ENCODE measurements around the gene IFT57. TPM values are rescaled to one million over a fixed set of nuclear protein-coding genes. Genes with fewer than 3 reads are reported as not detected.

IFT57 gene
- total RNA-seq, 1 donor from 2014 or later = 31.4 TPM

DNA sequence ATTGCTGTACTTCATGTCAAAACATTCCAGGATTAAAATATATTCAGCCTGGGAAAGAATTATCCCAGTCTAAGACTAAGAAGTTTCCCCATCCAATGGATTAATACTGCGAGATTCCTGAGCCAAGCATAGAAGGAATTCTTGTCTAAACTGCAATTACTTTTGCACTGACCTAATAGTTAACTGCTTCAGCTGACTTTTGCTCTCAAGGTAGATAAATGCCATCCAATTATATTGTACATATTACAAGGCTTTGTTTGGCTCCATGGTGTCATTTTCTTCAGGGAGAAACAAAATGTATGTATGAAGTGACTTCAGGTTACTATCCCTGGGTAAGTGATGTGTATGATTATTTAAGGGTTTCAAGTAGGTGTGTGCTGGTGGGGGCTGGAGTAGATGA is 6.1 kb upstream of the IFT57 start:
- peaks cover 3% of the 10 kb centered on the region for H3K27me3 Mint-ChIP-seq (ENCODE audit: unreplicated experiment)
- no peaks in the 10 kb centered on the region for H3K36me3 Mint-ChIP-seq (ENCODE audit: low read depth, unreplicated experiment)
- H3K9me3 Mint-ChIP-seq (ENCODE audit: unreplicated experiment) = no peaks in the 10 kb centered on the region
- peaks cover 15% of the 10 kb centered on the region for H3K4me1 Mint-ChIP-seq (ENCODE audit: unreplicated experiment)
- no peak for TF ChIP-seq CTCF (IDR thresholded peaks at IDR 0.05; ENCODE audit: unreplicated experiment)
- no peak for DNase-seq (ENCODE audit: low spot score)
- H3K4me3 Mint-ChIP-seq (ENCODE audit: unreplicated experiment) = no peak overlapping the region
- H3K27ac Mint-ChIP-seq (ENCODE audit: unreplicated experiment) = no peak overlapping the region

DNA sequence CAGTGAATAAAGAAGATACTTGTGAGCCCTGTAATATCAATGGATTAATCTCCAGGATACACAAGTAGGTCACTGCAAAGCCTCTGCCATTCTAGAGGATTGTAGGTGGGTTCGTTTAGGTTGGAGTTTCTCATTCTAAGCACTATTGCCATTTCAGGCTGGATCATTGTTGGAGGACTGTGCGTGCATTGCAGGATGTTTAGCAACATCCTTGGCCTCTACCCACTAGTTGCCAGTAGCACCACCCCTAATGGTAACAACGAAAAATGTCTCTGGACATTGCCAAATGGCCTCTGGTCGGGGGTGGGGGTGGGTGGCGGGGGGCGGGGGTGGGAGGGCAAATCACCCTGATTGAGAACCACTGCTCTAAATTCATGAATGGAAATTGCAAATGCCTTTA is 4.9 kb upstream of the IFT57 start:
- TF ChIP-seq CTCF (IDR thresholded peaks at IDR 0.05; ENCODE audit: unreplicated experiment) = no peak
- no peaks in the 10 kb centered on the region for H3K9me3 Mint-ChIP-seq (ENCODE audit: unreplicated experiment)
- peaks cover 5% of the 10 kb centered on the region for H3K27me3 Mint-ChIP-seq (ENCODE audit: unreplicated experiment)
- no peak overlapping the region for H3K4me3 Mint-ChIP-seq (ENCODE audit: unreplicated experiment)
- peaks cover 23% of the 10 kb centered on the region for H3K4me1 Mint-ChIP-seq (ENCODE audit: unreplicated experiment)
- no peaks in the 10 kb centered on the region for H3K36me3 Mint-ChIP-seq (ENCODE audit: low read depth, unreplicated experiment)
- no peak for DNase-seq (ENCODE audit: low spot score)
- no peak overlapping the region for H3K27ac Mint-ChIP-seq (ENCODE audit: unreplicated experiment)

- no peak for DNase-seq (ENCODE audit: low spot score)
- Mint-ChIP-seq H3K27me3 (ENCODE audit: unreplicated experiment) (peaks cover 5% of the 10 kb centered on the region), H3K9me3 (ENCODE audit: unreplicated experiment) (no peaks in the 10 kb centered on the region), H3K36me3 (ENCODE audit: low read depth, unreplicated experiment) (no peaks in the 10 kb centered on the region), H3K27ac (ENCODE audit: unreplicated experiment) (no peak overlapping the region), H3K4me1 (ENCODE audit: unreplicated experiment) (peaks cover 29% of the 10 kb centered on the region), H3K4me3 (ENCODE audit: unreplicated experiment) (no peak overlapping the region)
- no peak for TF ChIP-seq CTCF (IDR thresholded peaks at IDR 0.05; ENCODE audit: unreplicated experiment)
Measured at GRCh38 chr3:108225221-108225620, 3.0 kb upstream of the IFT57 start.

DNA sequence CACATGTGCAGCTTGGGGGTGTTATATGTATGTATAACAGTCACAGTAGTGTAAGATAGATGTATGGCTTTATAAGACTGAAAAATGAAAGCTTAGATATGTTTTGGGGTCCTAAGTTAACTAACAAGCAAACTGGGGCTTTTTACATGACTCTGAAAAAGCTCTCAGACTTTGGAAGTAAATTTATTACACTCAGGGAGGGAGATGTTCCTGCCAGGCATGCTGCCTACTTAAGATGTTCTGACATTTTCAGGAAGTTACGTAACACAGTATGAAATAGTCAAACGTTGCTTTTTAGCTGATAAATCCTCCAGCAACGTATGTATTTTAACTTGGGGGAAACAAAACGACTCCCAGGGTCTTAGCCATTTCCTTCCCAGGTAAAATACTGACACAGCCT is 1.7 kb upstream of the IFT57 start:
- Mint-ChIP-seq H3K4me3 (ENCODE audit: unreplicated experiment) (no peak overlapping the region), H3K27me3 (ENCODE audit: unreplicated experiment) (peaks cover 8% of the 10 kb centered on the region), H3K36me3 (ENCODE audit: low read depth, unreplicated experiment) (no peaks in the 10 kb centered on the region), H3K27ac (ENCODE audit: unreplicated experiment) (peak overlapping the region; percentile 74), H3K9me3 (ENCODE audit: unreplicated experiment) (peaks cover 4% of the 10 kb centered on the region), H3K4me1 (ENCODE audit: unreplicated experiment) (peaks cover 30% of the 10 kb centered on the region)
- no peak for DNase-seq (ENCODE audit: low spot score)
- no peak for TF ChIP-seq CTCF (IDR thresholded peaks at IDR 0.05; ENCODE audit: unreplicated experiment)

- Mint-ChIP-seq H3K9me3 (ENCODE audit: unreplicated experiment) (peaks cover 4% of the 10 kb centered on the region), H3K27me3 (ENCODE audit: unreplicated experiment) (peaks cover 6% of the 10 kb centered on the region), H3K27ac (ENCODE audit: unreplicated experiment) (peak overlapping the region; percentile 99), H3K36me3 (ENCODE audit: low read depth, unreplicated experiment) (no peaks in the 10 kb centered on the region), H3K4me3 (ENCODE audit: unreplicated experiment) (peak overlapping the region; percentile 98), H3K4me1 (ENCODE audit: unreplicated experiment) (peaks cover 30% of the 10 kb centered on the region)
- DNase-seq (ENCODE audit: low spot score) = no peak
- no peak for TF ChIP-seq CTCF (IDR thresholded peaks at IDR 0.05; ENCODE audit: unreplicated experiment)
Measured at GRCh38 chr3:108222853-108223565, 785 bp upstream of the IFT57 start.

Measured in endothelial cell (in vitro differentiated cells).